Heart right ventricle (tissue), 16 donors: Measurements from ENCODE around the gene NOL12. TPM values are rescaled to one million over a fixed set of nuclear protein-coding genes. Genes with fewer than 3 reads are reported as not detected.

Source experiments
- ATAC-seq, 8 donors: fragments of 200-7000 bp; cut with Tn5 transposase; one replicate each; pipeline ENCODE4 v1.9.1; 2020; ENCODE audit warnings: mild to moderate bottlenecking in 8 of 8, moderate library complexity in 8 of 8, moderate number of reproducible peaks in 1 of 8
- DNase-seq, 2 donors: peaks; one replicate each; pipeline ENCODE4 v3.0.0-alpha.2; 2020
- H3K27ac ChIP-seq, 10 donors: fragments of 200-600 bp; sonication (generic) in 2 of 10; one replicate each; pipeline versions ENCODE4 v1.5.0 to v1.8.0; 2020 to 2022; ENCODE audit warnings: mild to moderate bottlenecking in 3 of 10
- H3K27me3 ChIP-seq, 7 donors: fragments of 200-600 bp; one replicate each; pipeline ENCODE4 v1.8.0; 2021 to 2022; ENCODE audit warnings: mild to moderate bottlenecking in 2 of 7
- H3K36me3 ChIP-seq, 9 donors: fragments of 200-600 bp; sonication (generic) in 1 of 9; one replicate each; pipeline versions ENCODE4 v1.5.0 to v1.8.0; 2020 to 2022; ENCODE audit warnings: mild to moderate bottlenecking in 2 of 9
- H3K4me1 ChIP-seq, 9 donors: fragments of 200-600 bp; sonication (generic) in 1 of 9; one replicate each; pipeline versions ENCODE4 v1.5.0 to v1.8.0; 2020 to 2022; ENCODE audit warnings: mild to moderate bottlenecking in 4 of 9
- H3K4me3 ChIP-seq, 10 donors: fragments of 200-600 bp; sonication (generic) in 2 of 10; one replicate each; pipeline versions ENCODE4 v1.5.0 to v1.8.0; 2020 to 2022; ENCODE audit warnings: mild to moderate bottlenecking in 7 of 10, moderate library complexity in 2 of 10
- H3K9me3 ChIP-seq, 11 donors: fragments of 200-600 bp in 10 of 11; sonication (generic) in 2 of 11; one replicate each; pipeline versions ENCODE4 v1.5.0 to v1.8.0; 2013 to 2022; ENCODE audit warnings: mild to moderate bottlenecking in 2 of 11, control low read depth in 1 of 11, moderate library complexity in 1 of 11
- WGBS, 2 donors: extraction: QIAGEN DNeasy Blood & Tissue Kit; methylation state at CpG; one replicate each; pipeline ENCODE4 v1.1.7; 2013; ENCODE audit warnings: inconsistent platforms in 1 of 2; 5-methylcytosine and 5-hydroxymethylcytosine counted together
- intact Hi-C, 10 donors: fragments of 100-400 bp; cut with DNase I; formaldehyde crosslinking; loops; one replicate each; pipeline versions ENCODE4 v1.11.1 to v1.14.2; 2022
- polyA plus RNA-seq, 2 donors: library from polyadenylated mRNA; stranded (reverse); fragments of 200-250 nt; gene quantifications; one replicate each; pipeline ENCODE4 v1.2.3, GENCODE V29; 2013
- total RNA-seq, 10 donors: library from RNA; stranded (reverse); fragmentation: NEBNext Ultra II Directional in 3 of 10; extraction: Animal tissue kit (Norgen Biotek cat#: 25700) in 3 of 10; gene quantifications; one replicate each; pipeline versions ENCODE4 v1.2.1 to v1.2.4, GENCODE V29; 2021 to 2023
- TF ChIP-seq, protein P1 (sequence below), 9 donors: fragments of 200-600 bp; sonication (generic) in 2 of 9; IDR thresholded peaks; one replicate each; pipeline versions ENCODE4 v1.5.0 to v1.8.0; 2021 to 2022; ENCODE audit warnings: antibody characterized with exemption in 9 of 9, mild to moderate bottlenecking in 5 of 9, moderate library complexity in 1 of 9
- donor health status: Arrhythmogenic right ventricular cardiomyopathy.
- donor health status: ischemic (EF 13 %, LVEDD 7.1; RV severe dilation, severe dysfunction).
- donor health status: healthy with polysubstance abuse.
- donor health status: DM: no; HTN: yes; CAD: no.
- donor health status: DM: no; HTN: no; CAD: no.
- donor health status: ischemic (EF 25% LVEDD 6.9; RV normal size, moderate dysfunction).
- donor health status: ischemic (EF 25% LVEDD 5.7; RV mildly dilated, moderate dysfunction).
- donor health status: healthy.
- donor health status: DM: yes; HTN: yes; CAD: no.
- donor health status: Ischemic cardiomyopathy.
- donor health status: ischemic (EF 35%, LVEDD 5.7; RV mildly dilated, moderate dysfunction).
- donor health status: nonischemic (EF 11% LVEDD 7.7; RV severe dilation, severe dysfunction).
- donor health status: DM: yes; HTN: yes; CAD: no.
- donor health status: PGD.
- donor health status: ischemic (EF 29% LVEDD 5.4; RV normal size, mild dysfunction).
- donor health status: nonischemic (EF 23%, LVEDD 6.1; RV moderate dilation, normal function).

The NOL12 gene
- total and polyA plus RNA-seq, 12 donors: 10.8 to 35.3 (median 13.3) TPM

DNA sequence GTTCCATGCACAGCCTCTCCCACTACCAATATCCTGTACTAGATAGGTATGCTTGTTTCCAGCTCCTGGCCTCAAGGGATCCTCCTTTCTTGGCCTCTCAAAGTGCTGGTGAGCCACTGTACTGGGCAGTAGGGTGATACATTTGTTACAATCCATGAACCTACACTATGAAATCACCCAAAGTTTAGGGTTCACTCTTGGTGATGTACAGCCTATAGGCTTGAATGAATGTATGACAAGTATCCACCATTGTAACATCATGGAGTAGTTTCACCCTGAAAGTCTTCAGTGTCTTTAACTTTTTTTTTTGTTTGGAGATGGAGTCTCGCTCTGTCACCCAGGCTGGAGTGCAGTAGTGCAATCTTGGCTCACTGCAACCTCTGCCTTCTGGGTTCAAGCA, 42.5 kb downstream of the NOL12 start:
- H3K27me3 ChIP-seq: no peaks in the 10 kb centered on the region
- H3K4me1 ChIP-seq: peaks cover 0 to 40% (median 13%) of the 10 kb centered on the region in 9 donors
- H3K4me3 ChIP-seq: no peak overlapping the region
- H3K36me3 ChIP-seq: no peaks in the 10 kb centered on the region
- H3K27ac ChIP-seq: peak overlapping the region in 7 of 10 donors; percentile 41 to 72 (median 53)
- peak in 4 of 8 donors; percentile 10 to 25 (median 20) for ATAC-seq
- intact Hi-C loops: loop anchor here in 1 of 10 donors (10.0 kb wide), 1 partner anchor 84 kb away; no protein-coding TSS in a partner anchor
- H3K9me3 ChIP-seq: no peaks in the 10 kb centered on the region
- WGBS, 2 donors: 89 to 100% methylated on average over 1 of the region's 1 CpG
- DNase-seq: no peak
- TF ChIP-seq, protein P1, sequence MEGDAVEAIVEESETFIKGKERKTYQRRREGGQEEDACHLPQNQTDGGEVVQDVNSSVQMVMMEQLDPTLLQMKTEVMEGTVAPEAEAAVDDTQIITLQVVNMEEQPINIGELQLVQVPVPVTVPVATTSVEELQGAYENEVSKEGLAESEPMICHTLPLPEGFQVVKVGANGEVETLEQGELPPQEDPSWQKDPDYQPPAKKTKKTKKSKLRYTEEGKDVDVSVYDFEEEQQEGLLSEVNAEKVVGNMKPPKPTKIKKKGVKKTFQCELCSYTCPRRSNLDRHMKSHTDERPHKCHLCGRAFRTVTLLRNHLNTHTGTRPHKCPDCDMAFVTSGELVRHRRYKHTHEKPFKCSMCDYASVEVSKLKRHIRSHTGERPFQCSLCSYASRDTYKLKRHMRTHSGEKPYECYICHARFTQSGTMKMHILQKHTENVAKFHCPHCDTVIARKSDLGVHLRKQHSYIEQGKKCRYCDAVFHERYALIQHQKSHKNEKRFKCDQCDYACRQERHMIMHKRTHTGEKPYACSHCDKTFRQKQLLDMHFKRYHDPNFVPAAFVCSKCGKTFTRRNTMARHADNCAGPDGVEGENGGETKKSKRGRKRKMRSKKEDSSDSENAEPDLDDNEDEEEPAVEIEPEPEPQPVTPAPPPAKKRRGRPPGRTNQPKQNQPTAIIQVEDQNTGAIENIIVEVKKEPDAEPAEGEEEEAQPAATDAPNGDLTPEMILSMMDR (IDR thresholded peaks at IDR 0.05): no peak

DNA sequence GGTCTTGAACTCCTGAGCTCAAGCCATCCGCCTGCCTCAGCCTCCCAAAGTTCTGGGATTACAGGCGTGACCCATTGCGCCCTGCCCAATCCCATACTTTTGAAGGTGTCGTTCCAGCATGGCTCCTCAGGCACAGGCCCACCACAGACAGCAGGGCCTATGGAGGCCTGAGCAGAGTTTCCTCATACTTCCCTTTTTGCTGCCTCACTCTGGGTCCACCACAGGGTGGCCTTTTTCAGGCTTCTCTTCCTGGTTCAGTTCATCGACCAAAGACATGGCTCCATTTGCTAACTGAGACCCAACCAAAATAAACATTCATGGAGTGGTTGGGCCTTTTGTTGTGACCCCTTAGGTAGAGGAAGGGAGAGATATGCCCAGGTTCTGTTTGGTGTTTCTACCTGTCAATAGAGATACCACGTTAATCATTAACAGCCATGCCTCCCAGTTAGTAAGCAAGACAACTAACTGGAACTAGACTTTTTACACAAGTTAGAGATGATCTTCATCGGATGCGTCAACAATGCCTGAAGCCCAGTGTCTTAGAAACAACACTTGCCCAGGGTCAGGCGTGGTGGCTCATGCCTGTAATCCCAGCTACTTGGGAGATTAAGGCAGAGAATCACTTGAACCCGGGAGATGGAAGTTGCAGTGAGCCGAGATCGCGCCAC, 45.8 kb downstream of the NOL12 start:
- H3K27ac ChIP-seq: peak overlapping the region in 3 of 10 donors; percentile 3 to 80 (median 46)
- 91 to 93% methylated on average over 13 of the region's 13 CpGs for WGBS, 2 donors
- DNase-seq (no peak), ATAC-seq (peak in 1 of 8 donors; percentile 16)
- TF ChIP-seq, protein P1 (IDR thresholded peaks at IDR 0.05): peak in 1 of 9 donors; percentile 8
- no peaks in the 10 kb centered on the region for H3K27me3 ChIP-seq
- no peaks in the 10 kb centered on the region for H3K36me3 ChIP-seq
- no peak overlapping the region for H3K4me3 ChIP-seq
- no peaks in the 10 kb centered on the region for H3K9me3 ChIP-seq
- H3K4me1 ChIP-seq: peaks cover 0 to 40% (median 13%) of the 10 kb centered on the region in 9 donors
- intact Hi-C loops: no loop called here

DNA sequence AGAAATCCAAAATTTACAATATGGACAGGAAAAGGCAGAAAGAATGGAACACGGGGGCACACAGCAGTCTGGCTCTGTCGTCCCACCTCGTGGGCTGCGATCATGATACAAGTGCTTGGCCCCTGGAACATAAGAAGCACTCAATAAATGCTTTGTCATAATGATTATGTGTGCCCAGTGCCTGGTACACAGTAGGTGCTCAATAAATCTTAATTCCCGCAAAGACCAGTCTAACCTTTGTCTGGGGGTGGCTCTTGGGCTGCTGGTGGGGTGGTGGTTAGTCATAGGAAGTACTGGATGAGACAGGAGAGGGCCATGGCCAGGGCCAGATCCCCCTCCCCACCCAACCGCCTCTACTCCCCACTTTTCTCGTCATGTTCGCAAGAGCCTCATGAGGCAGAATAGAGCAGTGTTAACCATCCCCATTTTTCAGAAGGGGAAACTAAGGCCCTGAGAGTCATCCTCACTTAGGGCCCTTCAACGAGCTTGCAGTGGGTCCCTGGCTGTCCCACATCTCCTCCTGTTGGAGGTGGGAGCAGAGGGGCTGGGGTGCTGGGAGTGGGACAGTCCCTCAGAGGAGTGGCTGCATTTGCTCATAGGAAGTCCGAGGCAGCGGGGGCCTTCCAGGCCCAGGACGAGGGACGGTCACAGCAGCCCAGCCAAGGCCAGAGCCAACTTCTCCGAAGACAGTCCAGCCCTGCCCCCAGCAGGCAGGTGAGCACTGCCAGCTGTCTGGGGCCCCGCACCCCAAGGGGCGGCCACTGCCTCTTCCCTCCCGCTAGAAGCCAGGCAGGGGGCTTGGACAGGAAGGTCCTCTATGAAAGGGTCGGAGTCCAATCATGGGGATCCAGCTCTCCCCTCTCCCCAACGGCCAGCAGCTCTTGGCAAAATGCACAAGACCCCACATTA, 46.8 kb downstream of the NOL12 start:
- DNase-seq (no peak), ATAC-seq (no peak)
- no peaks in the 10 kb centered on the region for H3K9me3 ChIP-seq
- peaks cover 0 to 33% (median 5%) of the 10 kb centered on the region in 9 donors for H3K4me1 ChIP-seq
- intact Hi-C loops: no loop called here
- no peak overlapping the region for H3K4me3 ChIP-seq
- H3K36me3 ChIP-seq: no peaks in the 10 kb centered on the region
- TF ChIP-seq, protein P1 (IDR thresholded peaks at IDR 0.05): no peak
- WGBS, 2 donors: 82 to 85% methylated on average over 19 of the region's 19 CpGs
- H3K27me3 ChIP-seq: no peaks in the 10 kb centered on the region
- no peak overlapping the region for H3K27ac ChIP-seq

DNA sequence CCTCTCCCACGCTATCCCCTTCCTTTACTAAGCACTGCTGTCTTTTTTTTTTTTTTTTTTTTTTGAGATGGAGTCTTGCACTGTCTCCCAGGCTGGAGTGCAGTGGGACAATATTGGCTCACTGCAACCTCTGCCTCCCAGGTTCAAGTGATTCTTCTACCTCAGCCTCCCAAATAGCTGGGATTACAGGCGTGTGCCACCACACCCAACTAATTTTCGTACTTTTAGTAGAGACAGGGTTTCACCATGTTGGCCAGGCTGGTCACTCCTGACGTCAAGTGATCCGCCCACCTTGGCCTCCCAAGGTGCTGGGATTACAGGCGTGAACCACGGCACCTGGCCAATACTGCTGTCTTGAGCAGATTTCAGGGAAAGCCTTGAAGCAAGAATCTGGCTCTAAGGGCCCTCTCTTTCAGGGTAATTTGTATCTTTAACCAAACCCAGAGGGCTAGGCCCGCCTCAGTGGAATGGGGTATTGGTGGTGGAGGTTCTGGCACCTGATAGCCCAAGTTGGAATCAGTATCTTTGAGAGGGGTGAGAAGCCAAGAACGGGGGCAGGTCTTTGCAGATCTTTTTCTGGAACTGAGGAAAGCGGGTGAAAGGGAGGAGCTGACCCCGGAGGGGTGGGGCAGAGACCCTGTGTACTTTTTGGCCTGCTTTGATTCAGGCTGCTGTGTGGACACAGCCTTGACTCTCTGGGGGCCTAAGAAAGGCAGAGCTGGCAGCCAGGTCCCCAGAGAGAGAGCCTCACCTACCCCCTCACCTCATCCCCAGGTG, 47.7 kb downstream of the NOL12 start:
- 91 to 92% methylated on average over 11 of the region's 11 CpGs for WGBS, 2 donors
- Histone ChIP-seq H3K27me3 (no peaks in the 10 kb centered on the region), H3K4me3 (no peak overlapping the region), H3K9me3 (no peaks in the 10 kb centered on the region), H3K4me1 (peaks cover 0 to 29% (median 0%) of the 10 kb centered on the region in 9 donors), H3K36me3 (no peaks in the 10 kb centered on the region), H3K27ac (peak overlapping the region in 1 of 10 donors; percentile 15)
- DNase-seq (no peak), ATAC-seq (no peak)
- intact Hi-C loops: no loop called here
- TF ChIP-seq, protein P1 (IDR thresholded peaks at IDR 0.05): no peak
